ENCODE measurements around the gene ARL14EP.

Gene ARL14EP

DNA sequence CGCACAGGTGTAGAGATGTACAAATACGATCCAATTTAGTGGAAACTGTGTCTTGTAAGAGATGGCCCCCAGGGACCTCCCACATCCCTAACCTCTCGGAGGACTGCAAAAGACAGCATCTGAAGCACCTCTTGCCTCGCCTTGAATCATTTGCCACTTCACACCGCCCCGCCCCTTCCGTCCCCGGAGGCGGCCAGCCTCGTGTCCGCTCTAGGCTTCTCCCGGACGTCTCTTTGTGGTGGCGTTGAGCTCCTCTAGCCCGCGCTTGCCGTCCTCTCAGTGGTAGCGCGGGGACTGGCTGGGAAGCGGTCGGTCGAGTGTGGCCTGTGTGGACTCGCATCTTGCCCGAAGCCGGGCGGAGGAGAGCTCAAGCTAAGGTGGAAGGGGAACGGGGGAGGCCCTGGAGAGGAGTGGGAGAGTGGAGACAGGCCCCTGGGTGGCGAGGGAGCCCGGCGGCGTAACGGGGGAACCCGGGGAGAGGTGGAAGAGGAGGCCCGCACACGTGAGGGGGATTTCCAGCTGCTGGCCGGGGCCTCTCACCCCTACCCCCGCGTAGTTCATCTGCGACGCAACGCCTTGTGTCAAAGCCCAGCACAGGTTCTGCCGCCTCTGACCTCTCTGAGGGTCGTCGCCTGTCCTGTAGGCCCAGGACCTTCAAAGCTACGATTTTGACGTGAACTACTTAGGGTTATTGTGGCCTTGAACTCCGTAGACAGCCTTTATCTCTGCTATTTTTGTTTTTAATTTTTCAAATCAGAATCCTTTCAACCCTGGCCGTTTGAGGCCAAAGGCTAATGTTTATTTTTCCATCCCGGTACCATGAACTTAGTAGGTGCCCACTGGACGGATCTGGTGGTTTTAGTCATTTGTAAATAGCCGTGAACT lies at the start of gene ARL14EP:
Gene ARL14EP (plus strand): TSS at position 279 of the 885 bp plus-strand sequence. CDS start 7,845 bp downstream, outside the sequence.
- DNase-seq: peak; percentile 95 to 98 (median 98)

- DNase-seq: no peak
Measured at GRCh38 chr11:30277176-30277575, 45.7 kb upstream of the ARL14EP start.

DNA sequence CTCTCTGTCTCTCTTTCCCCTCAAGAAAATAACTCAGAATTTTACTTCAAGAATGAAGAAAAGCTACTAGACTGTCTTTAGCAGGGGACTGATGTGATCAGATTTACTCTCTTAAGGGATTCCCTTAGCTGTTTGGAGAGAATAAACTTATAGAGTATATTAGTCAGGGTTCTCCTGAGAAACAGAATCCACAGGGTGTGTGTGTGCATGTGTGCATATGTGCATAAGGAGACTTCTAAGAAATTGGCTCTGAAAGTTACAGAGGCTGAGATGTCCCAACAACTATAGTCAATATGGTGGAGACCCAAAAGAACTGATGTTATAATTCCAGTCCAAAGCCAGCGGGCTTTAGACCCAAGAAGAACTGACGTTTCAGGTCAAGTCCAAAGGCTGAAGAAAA lies 43.1 kb upstream of the ARL14EP start:
- DNase-seq: no peak

DNA sequence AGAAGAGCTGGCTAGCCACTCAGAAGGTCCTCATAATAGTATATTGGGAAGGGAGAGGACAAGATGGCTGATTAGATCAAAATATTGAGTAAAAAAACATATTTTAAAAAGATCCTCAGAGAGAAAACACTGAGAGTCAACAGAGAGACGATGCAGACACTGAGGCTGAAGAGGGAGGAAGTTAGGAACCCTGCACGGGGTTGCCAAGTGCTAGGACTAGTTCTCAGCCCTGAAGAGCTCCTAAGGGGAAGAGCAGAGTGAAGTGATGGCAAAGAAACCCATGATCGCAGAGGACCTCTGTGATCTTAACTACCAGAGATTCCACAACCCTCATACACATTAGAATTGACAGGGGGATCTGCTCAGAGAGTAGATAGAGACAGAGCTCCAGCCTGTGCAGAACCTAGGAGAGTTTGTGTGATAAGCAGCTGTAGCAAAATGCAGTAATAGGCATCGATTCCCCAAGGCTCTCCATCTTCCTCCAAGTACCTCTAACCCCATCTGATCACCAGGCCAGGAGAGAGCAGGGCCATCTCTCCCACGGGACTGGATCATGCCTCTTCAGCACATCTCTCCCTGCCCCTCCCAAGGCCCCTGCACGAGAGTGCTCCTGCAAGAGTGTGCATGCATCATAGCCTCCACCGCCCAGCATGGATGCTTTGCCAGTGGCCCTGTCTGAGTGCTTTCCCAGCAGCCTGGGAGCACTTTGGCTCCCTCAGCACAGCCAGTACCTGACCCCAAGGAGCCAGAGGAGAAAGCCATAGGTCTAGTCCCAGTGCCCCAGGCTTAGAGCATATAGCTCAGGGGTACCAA lies 41.2 kb upstream of the ARL14EP start:
- DNase-seq: no peak

DNA sequence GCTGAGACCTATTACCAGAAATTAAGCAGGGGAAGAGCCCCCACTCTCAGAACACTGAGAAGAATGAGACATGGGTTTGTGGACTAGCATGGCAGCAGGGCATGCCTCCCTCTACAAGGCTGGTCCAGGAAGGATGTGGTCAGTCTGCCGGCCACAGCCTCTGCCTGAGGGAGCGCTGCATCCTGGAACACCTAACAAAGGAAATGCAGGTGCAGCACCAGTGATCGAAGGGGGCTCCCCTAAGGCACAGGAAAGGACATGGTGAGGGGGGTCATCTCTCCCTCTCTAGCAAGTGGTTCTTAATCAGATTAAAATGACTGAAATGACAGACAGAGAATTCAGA lies 40.6 kb upstream of the ARL14EP start:
- no peak for DNase-seq

GRCh38 chr11:30284836-30285235 lies 38.1 kb upstream of the ARL14EP start:
- DNase-seq: no peak

GRCh38 chr11:30285416-30286121 lies 37.3 kb upstream of the ARL14EP start:
- DNase-seq: no peak

GRCh38 chr11:30291331-30291730 lies 31.6 kb upstream of the ARL14EP start:
- no peak for DNase-seq

DNA sequence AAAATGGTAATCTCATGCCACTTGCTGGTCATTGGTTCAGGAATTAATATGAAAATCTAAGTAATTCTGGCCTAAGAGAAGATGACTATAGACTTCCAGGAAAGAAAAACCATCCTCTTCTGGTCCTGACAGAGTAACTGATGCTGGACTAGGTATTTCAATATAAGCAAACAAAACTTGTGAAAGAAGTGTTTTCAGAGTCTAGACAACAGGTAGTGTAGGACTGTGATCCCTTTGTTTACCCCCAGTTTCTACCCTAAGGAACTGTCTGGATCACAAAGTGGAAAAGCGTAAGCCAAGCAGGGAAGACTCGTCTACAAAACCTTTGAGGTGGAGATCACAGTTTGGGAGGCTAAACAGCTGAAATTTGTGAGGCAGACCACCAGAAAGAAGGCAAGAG lies 30.4 kb upstream of the ARL14EP start:
- no peak for DNase-seq

GRCh38 chr11:30295178-30295885 lies 27.6 kb upstream of the ARL14EP start:
- no peak for DNase-seq

- no peak for DNase-seq
Measured at GRCh38 chr11:30304620-30305019, 18.3 kb upstream of the ARL14EP start.

GRCh38 chr11:30310623-30311022 lies 12.3 kb upstream of the ARL14EP start:
- no peak for DNase-seq

- DNase-seq: no peak
Measured at GRCh38 chr11:30311189-30311588, 11.7 kb upstream of the ARL14EP start.

DNA sequence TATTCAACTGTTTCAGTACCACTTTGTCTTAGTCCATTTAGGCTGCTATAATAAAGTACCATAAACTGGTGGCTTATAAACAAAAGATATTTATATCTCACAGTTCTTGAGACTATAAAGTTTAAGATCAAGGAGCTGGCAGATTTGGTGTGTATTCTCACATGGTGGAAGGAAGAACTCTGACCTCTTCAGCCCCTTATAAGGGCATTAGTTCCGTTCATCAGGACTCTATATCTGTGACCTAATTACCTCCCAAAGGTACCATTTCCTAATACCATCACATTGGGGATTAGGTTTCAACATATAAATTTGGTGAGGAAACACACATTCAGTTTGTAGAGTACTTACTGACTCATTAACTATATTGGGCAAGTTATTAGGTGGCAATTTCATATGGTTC lies 10.7 kb upstream of the ARL14EP start:
- no peak for DNase-seq

- no peak for DNase-seq
Measured at GRCh38 chr11:30313580-30313979, 9.3 kb upstream of the ARL14EP start.

- no peak for DNase-seq
Measured at GRCh38 chr11:30314625-30315024, 8.3 kb upstream of the ARL14EP start.

- DNase-seq: peak in 1 of 3 experiments; percentile 25
Measured at GRCh38 chr11:30316237-30316636, 6.7 kb upstream of the ARL14EP start.

GRCh38 chr11:30317030-30317429 lies 5.9 kb upstream of the ARL14EP start:
- no peak for DNase-seq

- no peak for DNase-seq
Measured at GRCh38 chr11:30321321-30321720, 1.6 kb upstream of the ARL14EP start.

DNA sequence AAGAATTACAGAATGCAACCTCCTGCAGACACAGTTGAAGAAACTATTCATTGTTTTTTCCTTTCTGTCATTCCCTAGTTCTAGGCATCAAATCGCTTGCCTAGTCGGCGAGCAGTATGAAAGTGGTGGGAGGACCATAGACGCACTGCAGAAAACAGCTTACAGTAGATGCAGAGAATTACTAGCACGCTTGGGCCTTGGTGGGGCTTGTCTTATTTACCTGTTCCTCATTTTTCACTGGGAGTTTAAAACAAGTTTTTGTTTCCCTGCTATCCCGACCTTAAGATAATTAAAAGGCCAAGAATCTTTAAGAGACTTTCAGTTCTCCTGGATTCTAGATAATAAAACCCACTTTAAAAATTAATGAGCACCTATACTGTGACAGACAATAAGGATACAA lies 713 bp upstream of the ARL14EP start:
- DNase-seq: peak in 2 of 3 experiments; percentile 13 to 51

DNA sequence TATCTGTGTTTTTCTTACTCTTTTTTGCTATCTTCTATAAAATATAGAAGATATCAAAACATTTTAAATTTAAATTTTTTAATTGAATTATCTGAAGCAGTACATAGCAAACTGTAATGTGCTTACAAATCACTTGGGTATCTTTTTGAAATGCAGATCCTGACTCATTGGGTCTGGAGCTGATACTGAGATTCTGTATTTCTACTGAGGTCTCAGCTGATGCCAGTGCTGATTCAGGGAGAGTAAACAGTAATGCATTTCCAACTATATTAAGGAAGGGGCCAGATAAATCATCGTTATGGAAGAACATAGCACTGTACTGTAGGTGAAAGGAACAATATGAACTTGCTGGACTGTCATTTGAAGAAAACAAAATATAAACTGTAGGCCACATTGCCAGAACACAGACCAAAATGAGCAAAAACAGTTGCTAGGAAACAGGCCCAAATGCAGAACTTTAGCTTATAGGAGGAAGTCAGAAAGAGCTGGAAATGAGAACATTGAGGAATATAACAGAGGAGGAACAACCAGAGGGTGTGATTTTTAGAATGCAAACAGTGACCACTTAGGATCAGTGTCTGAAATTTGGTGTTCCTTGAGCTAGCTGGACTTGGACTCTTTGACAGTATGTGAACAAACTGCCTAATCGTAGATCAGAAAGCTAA lies 3.3 kb downstream of the ARL14EP start:
- no peak for DNase-seq

DNA sequence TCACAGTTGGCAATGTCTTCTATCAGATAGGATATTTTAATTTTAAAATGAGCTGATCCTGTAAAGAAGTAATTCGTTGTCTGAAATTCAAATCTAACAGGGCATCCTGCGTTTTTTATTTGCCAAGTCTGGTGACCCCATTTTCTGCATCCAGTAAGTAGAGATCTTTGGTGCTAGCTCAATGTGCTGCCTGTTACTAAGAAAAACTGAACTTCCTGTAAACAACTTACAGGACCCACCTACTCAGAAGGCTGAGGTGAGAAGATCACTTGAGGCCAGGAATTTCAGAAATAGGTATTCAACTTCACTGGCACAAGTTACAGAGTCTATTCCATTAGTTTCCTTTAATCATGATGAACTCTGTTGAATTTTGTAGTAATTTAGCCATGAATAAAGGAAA lies 4.0 kb downstream of the ARL14EP start:
- DNase-seq: no peak

Data from NCI-H1417 (cell line).